Measurements from ENCODE around the gene NLRC5. TPM values are rescaled to one million over a fixed set of nuclear protein-coding genes. Genes with fewer than 3 reads are reported as not detected.

The NLRC5 gene
- total RNA-seq, 4 donors from 2014 or later: 14.9 to 77.0 (median 23.9) TPM

GRCh38 chr16:56993204-56993603 is 3.8 kb downstream of the NLRC5 start:
- no peak for DNase-seq
- no peak overlapping the region for H3K27ac ChIP-seq
- no peaks in the 10 kb centered on the region for H3K4me1 ChIP-seq
- H3K36me3 ChIP-seq: no peaks in the 10 kb centered on the region
- no peak overlapping the region for H3K4me3 ChIP-seq
- intact Hi-C loops (cut with DNase I; ENCODE audit: low total_unique reads): no loop called here
- TF ChIP-seq CTCF (IDR thresholded peaks at IDR 0.05) (no peak), POLR2A (IDR thresholded peaks at IDR 0.05) (no peak)
- no peaks in the 10 kb centered on the region for H3K9me3 ChIP-seq
- H3K27me3 ChIP-seq: no peaks in the 10 kb centered on the region

GRCh38 chr16:56994311-56994710 is 5.0 kb downstream of the NLRC5 start:
- intact Hi-C loops (cut with DNase I; ENCODE audit: low total_unique reads): no loop called here
- TF ChIP-seq CTCF (IDR thresholded peaks at IDR 0.05) (no peak), POLR2A (IDR thresholded peaks at IDR 0.05) (no peak)
- peak in 1 of 2 donors; percentile 10 for DNase-seq
- no peak overlapping the region for H3K27ac ChIP-seq
- H3K4me1 ChIP-seq: no peaks in the 10 kb centered on the region
- H3K36me3 ChIP-seq: no peaks in the 10 kb centered on the region
- H3K27me3 ChIP-seq: no peaks in the 10 kb centered on the region
- H3K9me3 ChIP-seq: no peaks in the 10 kb centered on the region
- no peak overlapping the region for H3K4me3 ChIP-seq

GRCh38 chr16:56995136-56995805 is 5.9 kb downstream of the NLRC5 start:
- H3K27ac ChIP-seq: no peak overlapping the region
- TF ChIP-seq CTCF (IDR thresholded peaks at IDR 0.05) (no peak), POLR2A (IDR thresholded peaks at IDR 0.05) (no peak)
- H3K4me1 ChIP-seq: no peaks in the 10 kb centered on the region
- no peak overlapping the region for H3K4me3 ChIP-seq
- no peaks in the 10 kb centered on the region for H3K9me3 ChIP-seq
- peak in 1 of 2 donors; percentile 1 for DNase-seq
- intact Hi-C loops (cut with DNase I; ENCODE audit: low total_unique reads): no loop called here
- H3K27me3 ChIP-seq: no peaks in the 10 kb centered on the region
- no peaks in the 10 kb centered on the region for H3K36me3 ChIP-seq

- no peaks in the 10 kb centered on the region for H3K27me3 ChIP-seq
- H3K36me3 ChIP-seq: no peaks in the 10 kb centered on the region
- no peak for TF ChIP-seq CTCF (IDR thresholded peaks at IDR 0.05)
- TF ChIP-seq POLR2A (IDR thresholded peaks at IDR 0.05): no peak
- DNase-seq: no peak
- intact Hi-C loops (cut with DNase I; ENCODE audit: low total_unique reads): no loop called here
- H3K9me3 ChIP-seq: no peaks in the 10 kb centered on the region
- H3K4me1 ChIP-seq: no peaks in the 10 kb centered on the region
- no peak overlapping the region for H3K4me3 ChIP-seq
- H3K27ac ChIP-seq: peak overlapping the region in 1 of 2 donors; percentile 25
Observed at GRCh38 chr16:56997264-56997663, 7.9 kb downstream of the NLRC5 start.

- DNase-seq: no peak
- Histone ChIP-seq H3K27ac (peak overlapping the region in 1 of 2 donors; percentile 78), H3K36me3 (no peaks in the 10 kb centered on the region), H3K4me3 (no peak overlapping the region), H3K27me3 (no peaks in the 10 kb centered on the region), H3K9me3 (no peaks in the 10 kb centered on the region), H3K4me1 (no peaks in the 10 kb centered on the region)
- TF ChIP-seq POLR2A (IDR thresholded peaks at IDR 0.05) (no peak), CTCF (IDR thresholded peaks at IDR 0.05) (no peak)
- intact Hi-C loops (cut with DNase I; ENCODE audit: low total_unique reads): no loop called here
Observed at GRCh38 chr16:56997931-56998330, 8.6 kb downstream of the NLRC5 start.
